ENCODE data around the gene RABGAP1L. TPM values are rescaled to one million over a fixed set of nuclear protein-coding genes. Genes with fewer than 3 reads are reported as not detected.

The RABGAP1L gene
- total RNA-seq, 1 experiment from 2014 or later = 29.3 TPM

DNA sequence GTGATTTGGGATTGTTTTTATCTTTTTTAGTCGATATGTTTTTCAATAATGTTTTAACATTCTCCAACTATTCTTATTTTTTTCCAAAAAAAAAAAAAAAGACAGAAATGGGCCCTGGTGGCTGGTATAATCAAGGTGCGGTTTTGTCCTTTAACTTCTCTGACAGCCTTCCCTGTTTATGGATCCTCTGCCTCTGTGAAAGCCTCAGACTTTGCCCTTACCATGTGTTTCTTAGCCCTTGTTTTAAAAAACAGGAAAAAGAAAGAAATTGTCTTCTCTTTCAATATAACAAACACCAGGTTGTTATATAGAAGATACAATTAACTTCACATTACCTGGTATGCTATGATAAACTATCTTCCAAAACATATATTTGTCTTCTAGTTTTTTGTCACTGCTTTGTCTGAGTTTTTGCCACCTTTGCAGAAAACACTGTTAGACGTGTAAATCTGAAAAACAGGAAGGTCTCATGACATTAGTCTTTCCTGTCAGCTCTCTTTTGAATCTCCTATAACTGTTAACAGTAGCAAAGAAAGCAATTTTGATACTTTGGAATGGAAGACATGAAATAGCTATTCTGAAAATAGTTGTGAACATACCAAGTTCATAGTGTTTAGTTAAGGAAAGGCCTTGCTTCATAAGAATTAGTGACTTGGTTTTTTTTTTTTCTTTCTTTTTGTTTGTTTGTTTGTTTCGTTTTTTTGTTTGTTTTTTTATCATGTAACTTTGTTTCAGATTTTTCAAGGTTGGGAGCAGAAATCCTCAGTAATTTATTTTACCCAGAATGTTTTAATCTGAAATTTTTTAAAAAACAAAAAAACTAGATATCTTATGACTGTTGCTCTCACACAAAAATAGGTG, 808.8 kb downstream of the RABGAP1L start:
- Histone ChIP-seq H3K27ac (ENCODE audit: low read depth, low read length) (no peak overlapping the region), H4K20me1 (ENCODE audit: insufficient read depth) (no peaks in the 10 kb centered on the region), H3K9ac (ENCODE audit: low read length) (no peak overlapping the region), H3K9me2 (ENCODE audit: insufficient read depth) (no peaks in the 10 kb centered on the region), H3K4me3 (replicated peaks in 1 of 2; ENCODE audit: low read depth in 1 of 2, low read length in 2 of 2) (no peak overlapping the region), H3K36me3 (ENCODE audit: control insufficient read depth in 1 of 2, insufficient read depth in 2 of 2, low read length in 2 of 2) (no peaks in the 10 kb centered on the region), H3K4me1 (ENCODE audit: control insufficient read depth in 1 of 2, insufficient read depth in 2 of 2, low read length in 2 of 2) (peaks cover 0 to 2% of the 10 kb centered on the region in 2 experiments; a peak in 1 of 4 replicates), H3K79me2 (ENCODE audit: insufficient read depth, low read length) (no peaks in the 10 kb centered on the region), H3K4me2 (ENCODE audit: low read length) (no peak overlapping the region), H3K9me3 (ENCODE audit: control insufficient read depth in 1 of 2, insufficient read depth in 1 of 2, low read depth in 1 of 2, low read length in 2 of 2) (no peaks in the 10 kb centered on the region), H3K27me3 (ENCODE audit: insufficient read depth, low read length) (no peaks in the 10 kb centered on the region), H2AFZ (ENCODE audit: low read depth, low read length, poor library complexity, severe bottlenecking) (no peak overlapping the region)
- ChIA-PET CTCF (no interaction called here), POLR2A (no interaction called here), RAD21 (ENCODE audit: low non-redundant PET in 1 of 2, low total read pairs in 2 of 2, uncharacterized antibody in 2 of 2, unreplicated experiment in 2 of 2) (no interaction called here)
- intact Hi-C loops (cut with micrococcal nuclease) = no loop called here
- no peak for ATAC-seq
- no peak for DNase-seq (ENCODE audit: low read depth, low spot score)
- no TSS peak for BruUV-seq (replicated peaks)
- TF ChIP-seq ELF1 (IDR thresholded peaks at IDR 0.05; ENCODE audit: borderline replicate concordance, low read depth) (no peak), ZFX (IDR thresholded peaks at IDR 0.05) (no peak), TCF7L2 (IDR thresholded peaks at IDR 0.05; ENCODE audit: borderline replicate concordance, extremely low read depth, insufficient read depth, insufficient read length) (no peak), ZNF274 (IDR thresholded peaks at IDR 0.05; ENCODE audit: low read depth, low read length) (no peak), CBX3 (IDR thresholded peaks at IDR 0.05; ENCODE audit: low read depth) (no peak), YY1 (IDR thresholded peaks at IDR 0.05; ENCODE audit: extremely low read depth, insufficient replicate concordance, low read depth, low read length) (no peak), POLR2A (IDR thresholded peaks at IDR 0.05; ENCODE audit: borderline replicate concordance, extremely low read depth, insufficient read depth, insufficient read length) (no peak), EZH2 (IDR thresholded peaks at IDR 0.05) (no peak), FOSL1 (IDR thresholded peaks at IDR 0.05; ENCODE audit: low read depth) (no peak), EGR1 (IDR thresholded peaks at IDR 0.05; ENCODE audit: low read depth) (no peak)
- TF ChIP-seq, protein P1, sequence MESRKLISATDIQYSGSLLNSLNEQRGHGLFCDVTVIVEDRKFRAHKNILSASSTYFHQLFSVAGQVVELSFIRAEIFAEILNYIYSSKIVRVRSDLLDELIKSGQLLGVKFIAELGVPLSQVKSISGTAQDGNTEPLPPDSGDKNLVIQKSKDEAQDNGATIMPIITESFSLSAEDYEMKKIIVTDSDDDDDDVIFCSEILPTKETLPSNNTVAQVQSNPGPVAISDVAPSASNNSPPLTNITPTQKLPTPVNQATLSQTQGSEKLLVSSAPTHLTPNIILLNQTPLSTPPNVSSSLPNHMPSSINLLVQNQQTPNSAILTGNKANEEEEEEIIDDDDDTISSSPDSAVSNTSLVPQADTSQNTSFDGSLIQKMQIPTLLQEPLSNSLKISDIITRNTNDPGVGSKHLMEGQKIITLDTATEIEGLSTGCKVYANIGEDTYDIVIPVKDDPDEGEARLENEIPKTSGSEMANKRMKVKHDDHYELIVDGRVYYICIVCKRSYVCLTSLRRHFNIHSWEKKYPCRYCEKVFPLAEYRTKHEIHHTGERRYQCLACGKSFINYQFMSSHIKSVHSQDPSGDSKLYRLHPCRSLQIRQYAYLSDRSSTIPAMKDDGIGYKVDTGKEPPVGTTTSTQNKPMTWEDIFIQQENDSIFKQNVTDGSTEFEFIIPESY (IDR thresholded peaks at IDR 0.05; ENCODE audit: extremely low read depth, insufficient replicate concordance, low read length) = no peak
- TF ChIP-seq, protein P2, sequence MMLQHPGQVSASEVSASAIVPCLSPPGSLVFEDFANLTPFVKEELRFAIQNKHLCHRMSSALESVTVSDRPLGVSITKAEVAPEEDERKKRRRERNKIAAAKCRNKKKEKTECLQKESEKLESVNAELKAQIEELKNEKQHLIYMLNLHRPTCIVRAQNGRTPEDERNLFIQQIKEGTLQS (IDR thresholded peaks at IDR 0.05) = no peak
- TF ChIP-seq, protein P3, sequence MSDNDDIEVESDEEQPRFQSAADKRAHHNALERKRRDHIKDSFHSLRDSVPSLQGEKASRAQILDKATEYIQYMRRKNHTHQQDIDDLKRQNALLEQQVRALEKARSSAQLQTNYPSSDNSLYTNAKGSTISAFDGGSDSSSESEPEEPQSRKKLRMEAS (IDR thresholded peaks at IDR 0.05) = no peak

Measured in HCT116 (cell line).